Skin of body (tissue), 2 donors: ENCODE results near the gene SNRPA1. TPM values are rescaled to one million over a fixed set of nuclear protein-coding genes. Genes with fewer than 3 reads are reported as not detected.

ENCODE experiments used
- DNase-seq: peaks from one replicate; lab custom pipeline; 2025; lab: John Stamatoyannopoulos, UW
- total RNA-seq: library from RNA; depleted of rRNA; stranded (reverse); fragments of >200 nt; gene quantifications from one replicate; pipeline ENCODE4 v1.2.3, GENCODE V29; 2014

SNRPA1 gene
- total RNA-seq, 1 donor from 2014 or later = 39.5 TPM

DNA sequence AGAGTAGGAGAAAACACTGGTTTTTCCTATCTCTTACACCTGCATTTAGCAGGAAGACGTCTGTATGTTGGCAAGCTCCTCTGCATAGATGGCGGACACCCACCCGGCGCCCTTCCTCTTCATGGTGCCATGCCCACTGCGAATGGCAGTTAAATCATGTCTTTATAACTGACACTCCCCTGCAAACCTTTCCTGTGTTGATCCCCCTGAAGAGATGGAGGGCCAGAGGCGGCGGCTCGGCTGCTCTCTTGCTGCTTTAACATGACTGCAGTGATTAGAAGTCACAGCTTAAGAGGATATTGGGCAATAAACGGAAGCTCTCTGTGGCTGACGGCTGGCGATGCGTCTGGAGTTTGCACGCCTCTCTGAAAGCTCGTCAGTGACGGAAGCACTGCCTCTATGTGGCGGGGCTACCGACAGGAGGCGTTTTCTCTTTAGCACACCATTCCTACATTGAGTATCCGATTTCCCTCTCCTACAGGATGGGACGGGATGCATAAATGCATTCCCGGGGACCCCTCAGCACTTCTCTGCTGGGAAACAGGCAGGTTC is 25.5 kb upstream of the SNRPA1 start:
- peak; percentile 43 for DNase-seq

DNA sequence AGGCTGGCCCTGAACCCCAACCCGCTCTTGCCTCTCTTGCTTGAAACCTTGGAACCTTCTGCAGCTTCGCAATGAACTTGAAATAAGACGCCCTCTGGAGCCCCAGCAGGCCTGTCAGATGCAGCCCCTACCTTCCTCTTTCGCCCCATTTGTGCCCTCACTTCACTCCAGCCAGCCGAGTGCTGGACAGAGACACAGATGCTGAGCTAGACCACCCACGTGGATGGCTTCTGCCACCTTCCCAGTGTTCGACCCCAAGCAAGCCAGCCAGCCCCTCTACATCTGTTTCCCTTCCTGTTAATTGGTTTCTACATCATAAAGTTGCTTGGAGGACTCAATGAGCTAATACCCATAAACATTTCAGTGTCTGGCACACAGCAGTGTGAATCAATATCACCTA is 23.8 kb upstream of the SNRPA1 start:
- no peak for DNase-seq

DNA sequence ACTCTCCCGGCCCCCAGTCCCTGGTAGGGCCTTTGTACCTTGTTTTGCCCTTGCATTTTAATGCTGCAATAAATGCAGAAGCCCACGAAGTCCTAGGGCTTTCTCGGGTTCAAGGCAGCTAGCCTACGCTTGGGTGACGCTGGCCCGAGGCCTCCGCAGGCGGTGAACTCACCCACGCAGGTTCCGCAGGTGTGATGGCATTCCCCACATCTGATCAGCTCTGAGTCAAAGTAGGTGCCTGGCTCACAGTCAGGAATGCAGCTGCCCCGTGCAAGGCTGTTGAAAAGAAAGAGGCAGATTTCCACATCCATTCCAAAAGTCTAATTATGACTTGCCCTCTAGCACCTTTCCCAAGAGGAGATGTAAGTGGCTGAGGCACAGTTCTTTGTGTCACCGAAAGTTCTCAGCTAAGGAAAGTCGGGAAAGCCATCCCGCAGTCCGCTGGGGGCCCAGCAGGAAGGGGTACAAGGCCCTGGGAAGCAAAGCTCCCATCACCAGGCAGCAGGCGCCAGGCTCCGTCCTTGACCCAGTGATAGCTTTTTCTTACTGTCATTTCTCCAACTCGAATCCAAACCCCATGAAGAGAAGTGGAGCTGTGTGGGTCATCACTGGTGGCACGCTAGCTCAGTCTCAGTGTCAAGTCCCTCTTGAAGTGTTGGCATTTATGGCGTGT is 23.2 kb upstream of the SNRPA1 start:
- DNase-seq = no peak

DNA sequence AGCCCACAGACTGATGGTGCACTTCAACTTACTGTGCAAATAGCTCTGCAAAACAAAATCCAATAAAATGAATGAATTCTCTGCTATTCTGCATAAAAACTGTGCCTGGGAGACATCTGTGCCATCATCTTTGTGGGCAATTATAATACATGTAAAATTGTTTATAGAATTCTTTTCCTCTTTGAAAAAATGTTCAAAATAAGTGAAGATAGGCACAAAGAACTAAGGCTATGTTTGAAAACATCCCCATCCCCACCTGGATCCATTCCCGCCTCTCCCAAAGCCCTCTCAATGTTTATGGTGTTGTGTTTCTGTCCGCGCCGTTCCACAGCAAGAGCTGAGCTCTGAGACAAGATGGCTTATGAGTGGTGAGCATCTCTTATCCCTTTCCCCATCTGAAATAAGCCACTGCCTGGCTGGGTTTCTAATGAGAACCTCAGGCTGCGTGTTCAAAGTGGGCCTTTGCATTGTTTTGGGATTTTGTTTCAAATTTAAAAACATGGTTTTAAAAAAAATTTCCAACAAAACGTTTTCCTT is 22.4 kb upstream of the SNRPA1 start:
- DNase-seq = no peak

DNA sequence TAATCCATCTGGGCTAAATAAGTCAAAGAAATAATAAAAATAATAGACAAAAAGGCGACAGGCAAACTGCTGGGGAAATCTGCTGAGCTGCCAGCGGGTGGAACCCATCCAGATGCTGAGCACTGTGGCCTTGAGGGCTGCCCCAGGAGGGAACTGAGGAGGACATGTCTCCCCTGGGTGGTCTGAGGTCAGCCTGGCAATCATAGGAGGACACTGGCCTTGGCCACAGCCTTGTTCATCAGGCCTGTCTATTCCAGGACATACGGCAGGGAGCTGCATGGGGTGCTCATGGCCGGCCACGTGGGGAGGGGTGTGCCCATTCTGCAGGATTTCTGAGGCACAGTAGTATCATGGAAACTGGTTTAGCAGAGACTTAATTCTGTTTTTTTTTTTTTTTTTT is 21.5 kb upstream of the SNRPA1 start:
- DNase-seq = no peak

DNA sequence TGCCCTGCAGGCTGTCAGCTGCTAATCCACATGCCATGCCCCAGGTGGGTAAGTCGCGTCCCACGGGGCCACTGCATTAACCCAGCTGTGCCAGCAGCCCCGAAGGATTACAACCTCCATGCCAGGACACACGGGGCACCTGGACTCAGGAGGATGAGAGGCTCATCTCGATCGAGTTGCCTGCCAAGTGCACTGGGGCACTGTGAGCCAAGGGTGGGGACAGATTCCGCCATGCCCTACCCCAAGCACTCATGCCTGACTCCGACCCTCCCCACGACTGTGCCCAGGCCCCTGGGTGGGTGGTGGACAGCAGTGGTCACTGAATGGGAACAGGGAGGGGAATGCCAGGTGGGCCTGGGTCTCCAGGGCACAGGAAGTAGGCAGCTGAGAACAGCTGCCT is 20.7 kb upstream of the SNRPA1 start:
- no peak for DNase-seq

DNA sequence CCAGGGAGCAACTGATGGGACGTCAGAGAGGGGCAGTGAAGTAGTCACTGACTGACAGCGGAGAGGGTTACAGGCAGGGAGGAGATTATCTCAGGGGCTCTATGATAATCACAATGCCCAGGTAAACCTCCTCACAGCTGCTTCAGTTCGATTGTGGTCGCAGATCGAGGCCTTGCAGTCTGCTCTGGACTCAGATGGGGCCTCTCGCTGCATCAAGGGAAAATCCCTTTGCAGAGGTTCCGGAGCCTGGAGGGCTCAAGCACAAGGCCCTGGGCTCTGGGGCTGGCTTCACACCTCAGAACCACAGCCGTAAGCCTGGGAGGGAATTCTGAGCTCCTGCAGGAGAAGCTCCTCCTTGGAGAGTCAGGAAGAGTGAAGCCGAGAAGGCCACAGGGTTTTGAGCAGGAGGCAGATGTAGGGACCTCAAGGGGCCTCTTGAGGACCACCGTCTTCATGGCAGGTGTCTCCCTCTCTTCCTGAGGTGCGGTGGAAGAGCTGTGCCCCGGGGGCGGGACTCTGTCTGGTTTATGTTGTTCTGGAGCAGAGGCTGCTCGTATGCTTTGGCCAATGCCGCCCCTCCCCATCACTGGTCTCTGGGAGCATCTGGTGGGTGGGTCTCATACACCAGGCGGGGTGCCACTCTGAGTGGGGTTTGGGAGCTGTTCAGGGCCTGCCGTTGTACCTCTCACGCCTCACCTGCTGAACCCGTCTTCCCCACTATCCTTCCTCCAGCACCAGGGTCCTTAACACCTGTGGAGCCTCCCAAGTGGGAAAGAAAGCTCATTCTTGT is 19.5 kb upstream of the SNRPA1 start:
- DNase-seq = no peak

DNA sequence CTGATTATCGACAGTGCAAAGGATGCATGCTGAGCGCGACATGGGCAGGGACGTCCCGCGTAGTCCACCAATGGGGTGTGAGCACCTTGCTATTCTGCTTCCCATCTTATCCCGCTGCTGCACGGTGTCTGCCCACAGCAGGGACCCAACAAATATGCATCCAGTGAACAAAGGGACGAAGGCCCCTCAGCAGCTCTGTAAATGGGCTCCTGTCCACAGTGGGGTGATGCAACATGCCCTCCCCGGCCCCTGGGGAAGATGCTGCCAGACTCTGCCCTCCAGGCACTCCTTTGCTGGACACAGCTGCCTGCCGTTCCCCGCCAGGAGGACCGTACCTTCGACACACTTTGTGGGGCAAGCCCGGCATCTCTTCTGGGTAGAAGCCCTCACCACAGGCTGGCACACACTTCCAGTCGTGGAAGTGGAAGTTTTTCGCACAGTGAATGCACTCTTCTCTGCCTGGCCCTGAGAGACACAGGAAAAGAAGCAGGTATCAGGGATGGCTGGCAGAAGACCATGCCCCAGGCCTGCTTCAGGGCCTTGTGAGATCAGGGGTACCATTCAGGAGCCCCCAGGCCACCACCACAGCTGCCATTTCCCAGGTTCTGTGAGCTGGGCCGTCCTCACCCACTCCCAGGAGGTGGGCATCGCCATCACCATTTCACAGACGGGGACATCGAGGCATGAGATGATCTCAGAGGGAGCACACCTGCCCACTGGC is 18.2 kb upstream of the SNRPA1 start:
- no peak for DNase-seq

DNA sequence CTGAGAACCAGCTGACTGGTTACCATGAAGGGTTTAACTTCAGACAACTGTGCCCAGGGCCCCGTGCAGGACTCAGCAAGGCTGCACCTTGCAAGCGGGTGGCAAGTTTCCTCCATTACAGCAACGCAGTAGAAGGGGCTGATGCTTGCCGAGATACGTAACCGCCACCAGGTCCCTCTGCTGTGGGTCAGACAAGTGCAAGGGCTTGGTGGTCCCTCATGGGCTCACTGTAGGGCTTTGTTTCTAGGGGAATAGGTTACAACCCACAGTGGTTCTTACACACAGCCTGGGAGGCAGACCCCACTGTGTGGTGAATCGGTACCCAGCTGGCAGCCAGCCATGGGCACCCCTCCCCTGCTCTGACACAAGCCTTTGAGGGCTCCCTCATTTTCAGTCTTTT is 15.5 kb upstream of the SNRPA1 start:
- no peak for DNase-seq

DNA sequence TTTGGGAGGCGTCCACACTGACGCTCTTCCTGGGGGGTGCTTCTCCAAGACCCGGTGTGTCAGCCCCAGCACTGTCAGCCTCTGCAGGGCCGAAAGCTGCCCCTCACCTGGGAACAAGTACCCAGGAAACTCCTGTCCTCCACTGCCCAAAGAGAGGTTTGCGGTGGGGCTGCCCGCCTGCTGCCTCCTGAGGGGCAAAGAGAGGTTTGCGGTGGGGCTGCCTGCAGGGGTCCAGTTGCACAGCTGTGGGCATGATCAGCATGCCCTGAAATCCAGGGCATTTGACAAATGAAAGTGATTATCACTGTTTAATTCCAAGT is 15.1 kb upstream of the SNRPA1 start:
- no peak for DNase-seq

DNA sequence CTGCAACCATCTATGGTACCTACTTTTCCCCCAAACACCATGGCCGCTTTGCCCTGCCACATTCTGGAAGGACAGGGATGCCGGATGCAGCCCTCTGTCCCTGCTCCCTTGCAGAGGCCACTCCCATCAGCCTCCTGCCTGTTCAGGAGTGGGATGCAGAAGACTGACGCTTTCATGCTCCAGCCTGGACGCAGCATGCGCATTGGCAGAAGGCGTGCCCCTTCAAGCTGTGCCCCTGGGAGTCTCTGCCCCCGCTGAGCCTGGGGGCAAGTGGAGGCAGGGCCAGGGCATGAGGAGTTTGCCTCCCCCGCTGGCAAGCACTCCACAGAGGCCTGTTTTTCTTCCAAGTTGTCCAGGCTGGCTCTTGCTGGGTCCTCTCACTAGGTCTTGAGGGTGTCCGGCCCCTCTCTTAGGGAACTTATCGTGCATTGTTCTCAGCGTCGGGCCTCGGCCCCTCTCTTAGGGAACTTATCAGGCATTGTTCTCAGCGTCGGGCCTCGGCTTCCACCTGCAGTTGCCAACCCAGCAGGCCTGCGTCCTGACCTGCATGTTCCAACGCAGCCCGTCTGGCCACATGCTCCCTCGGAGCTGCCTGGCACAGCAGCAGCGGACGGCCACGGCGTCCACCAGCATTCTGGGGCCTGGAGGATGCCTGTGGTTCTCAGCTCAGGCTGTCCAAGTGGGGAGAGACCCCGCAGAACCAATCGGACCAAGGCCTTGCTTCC is 14.6 kb upstream of the SNRPA1 start:
- DNase-seq = no peak

DNA sequence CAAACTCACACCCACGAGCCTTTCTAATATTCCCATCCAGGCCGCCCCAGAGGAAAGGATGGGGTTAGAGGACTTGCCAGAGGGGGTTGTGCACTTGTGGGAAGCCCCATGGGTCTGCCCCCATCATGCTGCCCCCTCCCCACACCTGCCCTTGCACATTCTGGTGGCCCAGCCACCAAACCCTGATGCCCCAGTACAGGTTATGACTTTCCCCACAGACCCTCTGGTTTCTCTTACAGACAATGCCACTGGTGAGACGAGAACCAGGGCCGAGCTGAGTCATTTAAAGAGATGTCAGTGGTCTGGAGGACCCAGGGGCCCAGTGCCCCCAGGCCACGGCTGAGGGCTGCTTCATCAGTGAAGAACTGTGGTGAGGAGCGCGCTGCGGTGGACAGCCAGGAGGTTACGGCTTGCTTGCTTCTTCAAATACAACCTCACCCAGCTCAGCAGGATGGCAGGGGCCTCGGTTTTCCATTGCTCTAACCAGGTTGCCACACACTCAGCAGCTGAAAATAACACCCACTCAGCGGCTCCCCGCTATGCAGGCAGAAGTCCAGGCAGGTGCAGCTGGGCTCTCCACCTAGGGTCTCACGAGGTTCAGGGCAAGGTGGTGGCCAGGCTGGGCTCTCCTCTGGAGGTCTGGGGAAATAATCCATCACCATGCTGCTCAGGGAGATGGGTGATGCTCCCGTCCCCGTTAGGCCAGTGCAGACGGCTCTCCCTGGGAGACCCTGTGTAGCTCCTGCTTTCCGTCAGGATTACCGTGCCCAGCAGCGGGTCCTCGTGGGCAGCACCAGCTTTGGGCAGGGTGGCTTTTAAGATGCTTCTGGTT is 13.8 kb upstream of the SNRPA1 start:
- no peak for DNase-seq

DNA sequence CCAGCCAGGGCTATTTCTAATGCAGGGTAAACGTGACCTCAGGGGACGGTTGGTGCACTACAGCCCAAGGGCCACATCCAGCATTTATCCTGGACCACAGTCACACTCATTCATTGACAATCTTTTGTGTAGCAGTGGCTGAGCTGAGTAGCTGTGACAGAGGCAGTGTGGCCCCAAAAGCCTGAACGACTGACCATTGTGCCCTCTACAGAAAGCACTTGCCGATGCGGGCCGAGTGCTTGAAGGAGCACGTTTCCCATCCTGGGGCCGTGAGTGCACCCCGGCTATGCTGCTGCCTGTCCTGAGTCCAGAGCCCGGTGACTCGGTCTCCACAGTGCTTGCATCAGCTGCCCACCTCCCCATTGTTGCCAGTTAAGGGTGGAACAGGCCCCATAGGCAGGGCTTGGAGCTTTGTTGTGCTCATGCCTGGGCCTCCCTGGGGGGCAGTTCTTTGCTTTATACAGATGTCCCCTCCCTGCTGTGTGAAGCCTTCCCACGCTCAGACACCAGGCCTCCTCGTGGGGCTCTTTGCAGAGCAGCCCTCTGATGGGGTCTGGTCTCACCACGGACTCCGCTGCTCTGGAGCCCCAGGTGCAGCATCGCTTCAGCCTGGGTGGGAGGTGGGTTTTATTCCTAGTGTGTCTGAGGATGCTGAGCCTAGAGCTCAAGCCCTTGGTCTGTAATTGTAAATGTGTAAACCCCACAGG is 13.0 kb upstream of the SNRPA1 start:
- DNase-seq = no peak

DNA sequence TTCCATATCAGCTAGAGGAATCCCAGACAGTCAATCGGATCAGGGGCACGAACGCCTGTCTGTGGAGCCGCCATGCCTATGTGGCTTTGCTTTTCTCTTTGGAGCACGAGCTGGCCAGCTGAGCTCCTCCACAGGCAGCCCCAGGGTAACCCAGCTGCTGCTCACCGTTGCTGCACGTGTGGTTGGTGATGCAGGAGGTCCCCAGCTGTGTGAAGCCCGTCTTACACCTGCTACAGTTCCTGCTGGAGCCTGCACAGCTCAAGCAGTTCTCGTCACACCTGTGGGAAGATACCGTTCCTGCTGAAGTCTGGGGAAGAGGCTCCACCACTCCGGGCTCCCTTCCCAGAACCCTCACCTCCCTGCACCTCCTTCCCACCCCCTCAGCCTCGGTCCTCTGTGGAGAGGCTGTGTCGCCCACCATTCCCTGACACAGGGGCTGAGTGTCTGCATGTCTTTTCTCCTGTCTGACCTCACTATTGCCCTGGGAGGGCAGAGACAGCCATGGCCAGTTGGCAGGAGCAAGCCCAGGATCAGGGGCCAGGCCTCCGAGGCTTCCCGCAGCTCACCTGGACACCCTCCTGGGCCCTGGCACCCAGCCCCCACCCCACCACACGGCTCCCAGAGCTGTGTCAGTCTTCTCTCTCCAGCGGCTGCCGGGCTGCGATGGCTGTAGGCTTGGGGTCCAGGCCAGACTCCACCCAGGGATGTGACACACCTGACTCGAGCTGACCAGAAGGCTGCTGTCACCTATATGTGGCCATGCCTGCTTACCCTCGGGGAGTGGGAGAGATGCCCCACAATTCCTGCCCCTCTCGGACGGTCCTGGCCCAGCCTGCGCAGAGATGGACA is 12.2 kb upstream of the SNRPA1 start:
- no peak for DNase-seq

DNA sequence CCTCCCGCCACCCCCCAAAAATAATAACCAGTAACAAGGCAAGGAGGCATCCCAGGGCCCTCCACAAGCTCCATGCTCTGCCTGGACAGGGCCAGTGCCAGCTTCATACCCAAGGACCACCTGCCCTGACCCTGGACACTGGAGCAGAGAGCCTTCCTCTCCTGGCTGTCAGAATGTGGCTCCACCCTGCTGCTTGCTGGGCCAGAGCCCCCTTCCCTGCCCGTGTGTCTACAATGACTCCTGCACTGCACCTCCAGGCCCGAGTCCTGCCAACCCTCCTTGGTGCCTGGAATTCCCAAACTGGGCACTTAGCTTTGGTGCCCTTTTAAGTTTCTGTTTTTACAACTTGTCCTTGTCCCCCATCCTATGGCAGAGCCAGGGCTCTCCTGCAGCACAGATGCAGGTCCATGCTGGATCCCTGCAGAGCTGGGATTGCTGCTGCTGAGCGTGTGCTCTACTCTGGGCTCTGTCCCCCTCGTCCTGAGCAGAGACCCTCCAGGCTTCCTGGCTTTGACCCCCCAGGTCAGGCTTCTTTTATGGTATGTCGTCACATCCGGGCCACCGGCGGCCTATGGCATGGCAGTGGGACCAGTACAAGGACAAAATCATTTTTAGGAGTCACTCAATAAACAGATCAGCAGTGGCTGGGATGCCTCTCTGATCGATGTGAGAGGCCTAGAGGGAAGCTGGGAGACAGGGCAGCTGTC is 11.4 kb upstream of the SNRPA1 start:
- no peak for DNase-seq

DNA sequence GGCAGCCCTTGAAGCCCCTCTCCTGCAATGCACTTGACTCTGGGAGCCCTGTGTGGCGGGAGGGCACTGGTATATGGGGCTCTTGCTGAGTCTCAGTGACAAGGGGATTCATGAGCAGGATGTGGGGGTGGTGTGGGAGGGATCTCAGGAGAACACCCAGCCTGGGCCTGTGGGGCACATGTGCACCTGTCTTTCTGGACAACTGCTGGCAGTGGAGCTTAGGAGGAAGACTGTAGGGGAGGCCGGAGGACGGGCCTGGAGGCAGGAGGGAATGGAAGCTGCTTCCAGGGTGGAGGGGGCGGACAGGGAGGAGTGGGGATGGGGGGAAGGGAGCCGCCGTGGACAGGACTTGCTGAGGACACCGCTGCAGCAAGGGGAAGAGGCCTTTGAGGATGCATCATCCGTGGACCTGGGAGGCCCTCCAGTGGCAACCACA is 10.8 kb upstream of the SNRPA1 start:
- DNase-seq = no peak

DNA sequence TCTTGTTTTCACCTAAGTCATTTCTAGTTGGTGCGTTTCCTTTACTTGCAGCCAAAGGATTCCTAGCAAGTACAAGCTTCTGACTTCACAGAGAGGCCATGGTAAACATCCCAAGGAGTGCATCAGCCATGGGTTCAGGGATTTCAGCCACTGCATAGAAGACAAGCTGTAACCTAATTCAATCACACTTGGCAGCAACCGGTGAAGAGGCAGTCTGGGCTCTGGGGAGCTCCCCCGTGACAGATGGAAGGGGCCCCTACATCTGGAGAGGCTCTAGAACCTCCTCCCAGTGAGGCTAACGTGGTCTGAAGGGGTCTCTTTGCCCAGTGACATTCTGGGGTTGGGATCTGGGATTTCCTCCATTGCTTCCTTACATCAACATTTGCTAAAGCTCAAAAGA is 8.4 kb upstream of the SNRPA1 start:
- no peak for DNase-seq
